Activated CD8-positive, alpha-beta T cell treated with anti-CD3 and anti-CD28 coated beads, Interleukin-2, amount 10 ng/mL, durations not matched to agents 7 days and 5 days (primary cell): Measurements from ENCODE around the gene SOX21. TPM values are rescaled to one million over a fixed set of nuclear protein-coding genes. Genes with fewer than 3 reads are reported as not detected.
"Not testable (repeated sequence)": the region's sequence is repeated elsewhere in the genome, so short reads cannot be mapped to it uniquely, and the experiment has no call there.

Source experiments
- ATAC-seq: fragments of 150-1000 bp; cut with Tn5 transposase; one replicate; pipeline ENCODE4 v1.10.0; 2021; ENCODE audit warnings: moderate library complexity
- CTCF ChIA-PET: fragments of 350-600 bp; sonication (Branson Sonifier 250); formaldehyde crosslinking; loops from one replicate; lab custom pipeline; 2021; ENCODE audit warnings: antibody characterized with exemption; lab: Charles Lee
- POLR2A ChIA-PET: fragments of 350-600 bp; sonication (Branson Sonifier 250); formaldehyde crosslinking; loops from one replicate; lab custom pipeline; 2021; ENCODE audit warnings: antibody characterized with exemption; lab: Charles Lee
- DNase-seq: peaks from one replicate; pipeline ENCODE4 v3.0.0-alpha.2; 2020
- H3K27ac Mint-ChIP-seq: one replicate; pipeline ENCODE4 v1.8.0; 2021; ENCODE audit warnings: mild to moderate bottlenecking, mixed read lengths
- H3K27me3 Mint-ChIP-seq: one replicate; pipeline ENCODE4 v1.8.0; 2021; ENCODE audit warnings: low read depth, mixed read lengths
- H3K36me3 Mint-ChIP-seq: one replicate; pipeline ENCODE4 v1.8.0; 2021; ENCODE audit warnings: low read depth, mixed read lengths
- H3K4me1 Mint-ChIP-seq: one replicate; pipeline ENCODE4 v1.8.0; 2021; ENCODE audit warnings: low read depth, mixed read lengths
- H3K4me3 Mint-ChIP-seq: one replicate; pipeline ENCODE4 v1.8.0; 2021; ENCODE audit warnings: mild to moderate bottlenecking, mixed read lengths
- H3K9me3 Mint-ChIP-seq: one replicate; pipeline ENCODE4 v1.8.0; 2022; ENCODE audit warnings: mixed read lengths; ENCODE audit not compliant: insufficient read depth
- total RNA-seq, 2 experiments: library from RNA; stranded (reverse); gene quantifications; one replicate each; pipeline ENCODE4 v1.2.3, GENCODE V29; 2021

SOX21 gene
- total RNA-seq: not detected

DNA sequence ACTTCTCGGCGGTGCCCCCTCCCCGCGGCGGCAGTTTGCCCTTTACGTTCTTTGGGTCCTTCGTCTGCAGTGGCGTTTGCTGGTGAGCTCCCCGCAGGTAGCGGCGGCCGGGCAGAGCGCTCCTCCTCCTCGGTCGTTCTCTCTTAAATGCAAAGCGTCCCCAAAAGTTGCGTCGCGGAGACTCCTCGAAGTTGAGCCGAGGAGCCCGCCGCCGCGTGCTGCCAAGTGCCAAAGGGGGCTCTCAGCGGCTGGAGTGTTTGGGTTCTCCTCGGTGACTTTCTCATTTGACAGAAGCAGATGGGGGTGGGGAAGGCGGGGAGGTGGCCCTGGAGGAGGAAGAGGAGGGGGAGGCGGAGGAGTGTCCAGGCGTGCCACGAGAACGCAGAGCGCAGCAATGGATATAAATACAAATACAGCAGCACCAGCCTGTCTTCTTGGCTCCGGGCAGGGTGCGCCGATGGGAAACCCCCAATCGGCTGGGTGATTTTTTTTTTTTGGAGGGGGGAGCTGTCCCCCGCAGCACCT, at the start of gene SOX21:
TSS of gene SOX21 (minus strand) at position 259 of the 525 bp plus-strand sequence. CDS start 496 bp downstream, outside the sequence.
- CTCF ChIA-PET: no interaction called here

GRCh38 chr13:94761407-94761806, 49.1 kb upstream of the SOX21 start:
- no peak overlapping the region for H3K4me3 Mint-ChIP-seq
- H3K36me3 Mint-ChIP-seq: no peaks in the 10 kb centered on the region
- ATAC-seq: no peak
- ChIA-PET CTCF (no interaction called here), POLR2A (no interaction called here)
- H3K27me3 Mint-ChIP-seq: peaks cover 23% of the 10 kb centered on the region
- DNase-seq: no peak
- no peaks in the 10 kb centered on the region for H3K9me3 Mint-ChIP-seq
- no peak overlapping the region for H3K27ac Mint-ChIP-seq
- H3K4me1 Mint-ChIP-seq: no peaks in the 10 kb centered on the region

More for the DNA sequence above, at the start of gene SOX21:
- POLR2A ChIA-PET: no interaction called here
- Mint-ChIP-seq H3K36me3 (peaks cover 10% of the 10 kb centered on the region), H3K9me3 (no peaks in the 10 kb centered on the region), H3K4me3 (peak within 1 kb of the TSS; percentile 37), H3K27me3 (peaks cover 76% of the 10 kb centered on the region), H3K4me1 (peaks cover 19% of the 10 kb centered on the region), H3K27ac (peak within 1 kb of the TSS; percentile 57)
- ATAC-seq: no peak
- DNase-seq: no peak

DNA sequence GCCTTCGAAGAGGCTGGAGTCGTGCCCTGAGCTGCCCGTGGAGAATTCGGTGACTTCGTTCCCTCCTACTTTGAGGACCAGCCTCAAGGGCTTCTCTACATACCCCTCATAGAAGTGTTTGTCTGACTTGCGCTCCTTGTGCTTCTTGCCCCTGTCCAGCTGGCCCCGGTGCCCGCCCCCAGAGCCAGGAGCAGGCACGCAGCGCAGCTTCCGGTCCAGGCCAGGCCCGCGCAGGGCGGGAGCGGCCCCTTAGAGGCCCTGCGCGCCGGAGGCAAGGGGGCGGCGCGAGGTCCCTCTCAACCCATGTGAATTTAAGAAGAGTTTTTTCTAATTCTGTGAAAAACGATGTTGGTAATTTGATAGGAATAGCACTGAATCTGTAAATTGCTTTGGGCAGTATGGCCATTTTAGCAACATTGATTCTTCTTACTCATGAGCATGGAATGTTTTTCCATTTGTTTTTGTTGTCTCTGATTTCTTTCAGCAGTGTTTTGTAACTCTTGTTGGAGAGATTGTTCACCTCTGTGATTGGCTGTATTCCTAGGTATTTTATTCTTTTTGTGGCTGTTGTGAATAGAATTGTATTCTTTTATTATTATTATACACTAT, 46.9 kb upstream of the SOX21 start:
- ChIA-PET CTCF (no interaction called here), POLR2A (no interaction called here)
- no peaks in the 10 kb centered on the region for H3K36me3 Mint-ChIP-seq
- no peaks in the 10 kb centered on the region for H3K4me1 Mint-ChIP-seq
- no peak overlapping the region for H3K4me3 Mint-ChIP-seq
- no peaks in the 10 kb centered on the region for H3K9me3 Mint-ChIP-seq
- DNase-seq (no peak), ATAC-seq (no peak)
- H3K27ac Mint-ChIP-seq: no peak overlapping the region
- peaks cover 21% of the 10 kb centered on the region for H3K27me3 Mint-ChIP-seq

- no peak overlapping the region for H3K27ac Mint-ChIP-seq
- CTCF ChIA-PET: no interaction called here
Observed at GRCh38 chr13:94758436-94758960, 46.2 kb upstream of the SOX21 start.

DNA sequence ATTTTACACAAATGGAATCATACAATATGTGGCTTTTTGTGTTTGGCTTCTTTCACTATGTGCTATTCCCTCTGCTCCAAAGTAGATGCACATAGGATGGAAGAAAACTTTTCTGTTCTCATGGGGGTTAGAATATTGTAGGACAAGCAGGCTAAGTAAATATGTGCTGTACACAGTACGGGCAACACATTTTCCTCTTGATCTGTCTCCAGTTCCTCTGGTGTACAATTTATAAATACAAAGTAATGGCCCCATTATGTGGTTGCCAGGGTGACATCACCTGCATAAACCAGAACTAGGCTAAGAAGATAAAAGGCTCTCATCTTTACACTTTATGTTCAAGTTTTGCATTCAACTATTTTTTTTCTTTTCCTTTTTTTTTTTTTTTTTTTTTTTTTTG, 41.0 kb upstream of the SOX21 start:
- no peak for DNase-seq
- ChIA-PET POLR2A (no interaction called here), CTCF (no interaction called here)
- no peak overlapping the region for H3K27ac Mint-ChIP-seq
- H3K4me1 Mint-ChIP-seq: no peaks in the 10 kb centered on the region
- ATAC-seq: no peak
- H3K4me3 Mint-ChIP-seq: no peak overlapping the region
- no peaks in the 10 kb centered on the region for H3K36me3 Mint-ChIP-seq
- peaks cover 8% of the 10 kb centered on the region for H3K27me3 Mint-ChIP-seq
- no peaks in the 10 kb centered on the region for H3K9me3 Mint-ChIP-seq

More at GRCh38 chr13:94758436-94758960, 46.2 kb upstream of the SOX21 start:
- H3K27me3 Mint-ChIP-seq: peaks cover 21% of the 10 kb centered on the region
- DNase-seq (no peak), ATAC-seq (no peak)
- no peaks in the 10 kb centered on the region for H3K4me1 Mint-ChIP-seq
- no peak overlapping the region for H3K4me3 Mint-ChIP-seq
- no peaks in the 10 kb centered on the region for H3K36me3 Mint-ChIP-seq
- POLR2A ChIA-PET: no interaction called here
- H3K9me3 Mint-ChIP-seq: no peaks in the 10 kb centered on the region

- H3K27me3 Mint-ChIP-seq: peaks cover 5% of the 10 kb centered on the region
- no peak overlapping the region for H3K27ac Mint-ChIP-seq
Observed at GRCh38 chr13:94749162-94749561, 36.8 kb upstream of the SOX21 start.

GRCh38 chr13:94739235-94739634, 26.9 kb upstream of the SOX21 start:
- ChIA-PET POLR2A (no interaction called here), CTCF (no interaction called here)
- H3K27ac Mint-ChIP-seq: no peak overlapping the region
- H3K4me3 Mint-ChIP-seq: no peak overlapping the region
- DNase-seq (no peak), ATAC-seq (no peak)
- H3K36me3 Mint-ChIP-seq: no peaks in the 10 kb centered on the region
- no peaks in the 10 kb centered on the region for H3K4me1 Mint-ChIP-seq
- H3K9me3 Mint-ChIP-seq: no peaks in the 10 kb centered on the region
- peaks cover 2% of the 10 kb centered on the region for H3K27me3 Mint-ChIP-seq

More at GRCh38 chr13:94749162-94749561, 36.8 kb upstream of the SOX21 start:
- DNase-seq (no peak), ATAC-seq (no peak)
- Mint-ChIP-seq H3K4me1 (no peaks in the 10 kb centered on the region), H3K9me3 (no peaks in the 10 kb centered on the region), H3K4me3 (no peak overlapping the region), H3K36me3 (no peaks in the 10 kb centered on the region)
- POLR2A ChIA-PET: no interaction called here
- CTCF ChIA-PET: no interaction called here

DNA sequence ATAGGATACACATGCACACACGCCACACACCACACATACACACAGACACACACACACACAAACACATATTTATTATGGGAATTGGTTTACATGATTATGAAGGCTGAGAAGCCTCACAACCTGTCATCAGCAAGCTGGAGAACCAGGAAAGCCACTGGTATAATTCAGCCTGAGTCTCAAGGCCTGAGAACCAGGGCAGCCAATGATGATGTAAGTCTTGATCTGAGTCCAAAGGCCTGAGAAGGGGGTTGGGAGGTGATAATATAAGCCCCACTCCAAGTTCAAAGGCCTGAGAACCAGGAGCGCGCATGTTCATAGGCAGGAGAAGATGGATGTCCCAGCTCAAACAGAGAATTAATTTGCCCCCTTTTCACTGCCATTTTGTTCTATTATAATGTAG, 18.7 kb upstream of the SOX21 start:
- POLR2A ChIA-PET: no interaction called here
- ATAC-seq (no peak), DNase-seq (no peak)
- Mint-ChIP-seq H3K9me3 (no peaks in the 10 kb centered on the region), H3K27me3 (no peaks in the 10 kb centered on the region), H3K27ac (no peak overlapping the region), H3K4me3 (no peak overlapping the region), H3K36me3 (no peaks in the 10 kb centered on the region), H3K4me1 (no peaks in the 10 kb centered on the region)
- CTCF ChIA-PET: no interaction called here

GRCh38 chr13:94729941-94730340, 17.6 kb upstream of the SOX21 start:
- ATAC-seq, CTCF ChIA-PET, H3K4me1 Mint-ChIP-seq, DNase-seq, H3K36me3 Mint-ChIP-seq, H3K27me3 Mint-ChIP-seq, H3K27ac Mint-ChIP-seq, POLR2A ChIA-PET, H3K4me3 Mint-ChIP-seq, H3K9me3 Mint-ChIP-seq: not testable (repeated sequence)

DNA sequence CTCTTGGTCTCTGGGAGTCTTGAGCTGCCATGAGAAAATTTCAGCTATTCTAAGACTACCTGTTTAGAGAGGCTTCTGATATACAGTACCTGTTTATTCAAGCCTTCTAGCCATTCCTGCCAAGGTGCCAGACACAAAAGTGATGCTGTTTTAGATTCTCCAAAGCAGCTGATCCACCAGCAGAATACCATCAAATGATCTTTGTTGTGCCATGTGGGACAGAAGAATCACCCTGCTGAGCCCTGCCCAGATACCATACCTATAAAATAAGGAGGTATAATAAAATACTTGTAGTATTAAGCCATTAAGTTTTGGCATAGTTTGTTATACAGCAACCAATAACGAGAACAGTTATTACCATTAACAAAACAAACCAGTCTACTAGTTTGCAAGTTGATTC, 14.1 kb upstream of the SOX21 start:
- H3K4me3 Mint-ChIP-seq: no peak overlapping the region
- ATAC-seq (no peak), DNase-seq (no peak)
- no peaks in the 10 kb centered on the region for H3K9me3 Mint-ChIP-seq
- no peak overlapping the region for H3K27ac Mint-ChIP-seq
- CTCF ChIA-PET: interaction anchor here (1.0 kb wide), 1 partner anchor 678 kb away, joined by 3 read pairs; no protein-coding TSS in a partner anchor
- no peaks in the 10 kb centered on the region for H3K36me3 Mint-ChIP-seq
- H3K4me1 Mint-ChIP-seq: no peaks in the 10 kb centered on the region
- POLR2A ChIA-PET: no interaction called here
- peaks cover 3% of the 10 kb centered on the region for H3K27me3 Mint-ChIP-seq

GRCh38 chr13:94722609-94723345, 10.4 kb upstream of the SOX21 start:
- ATAC-seq (no peak), DNase-seq (no peak)
- no peak overlapping the region for H3K27ac Mint-ChIP-seq
- H3K9me3 Mint-ChIP-seq: no peaks in the 10 kb centered on the region
- ChIA-PET POLR2A (no interaction called here), CTCF (no interaction called here)
- H3K27me3 Mint-ChIP-seq: peaks cover 9% of the 10 kb centered on the region
- H3K36me3 Mint-ChIP-seq: no peaks in the 10 kb centered on the region
- no peaks in the 10 kb centered on the region for H3K4me1 Mint-ChIP-seq
- H3K4me3 Mint-ChIP-seq: no peak overlapping the region

GRCh38 chr13:94718697-94719096, 6.4 kb upstream of the SOX21 start:
- H3K27ac Mint-ChIP-seq, ATAC-seq, H3K9me3 Mint-ChIP-seq, POLR2A ChIA-PET, DNase-seq, H3K4me3 Mint-ChIP-seq, CTCF ChIA-PET, H3K36me3 Mint-ChIP-seq, H3K4me1 Mint-ChIP-seq: not testable (repeated sequence)
- peaks cover 44% of the 10 kb centered on the region for H3K27me3 Mint-ChIP-seq
